NCI-H2227 treated with DMSO at 0.1 percent for 48 hours (cell line): ENCODE data around the gene CDH12.
A peak's percentile ranks its signal among the peaks of the same experiment; 100 is the strongest.

Experiments
- DNase-seq: peaks from one replicate; lab custom pipeline; 2025; lab: John Stamatoyannopoulos, UW

Gene CDH12

GRCh38 chr5:21820527-21820926 lies 1032.6 kb downstream of the CDH12 start:
- no peak for DNase-seq

GRCh38 chr5:21818370-21818720 lies 1034.8 kb downstream of the CDH12 start:
- no peak for DNase-seq

GRCh38 chr5:21817668-21818369 lies 1035.3 kb downstream of the CDH12 start:
- DNase-seq = peak; percentile 39

DNA sequence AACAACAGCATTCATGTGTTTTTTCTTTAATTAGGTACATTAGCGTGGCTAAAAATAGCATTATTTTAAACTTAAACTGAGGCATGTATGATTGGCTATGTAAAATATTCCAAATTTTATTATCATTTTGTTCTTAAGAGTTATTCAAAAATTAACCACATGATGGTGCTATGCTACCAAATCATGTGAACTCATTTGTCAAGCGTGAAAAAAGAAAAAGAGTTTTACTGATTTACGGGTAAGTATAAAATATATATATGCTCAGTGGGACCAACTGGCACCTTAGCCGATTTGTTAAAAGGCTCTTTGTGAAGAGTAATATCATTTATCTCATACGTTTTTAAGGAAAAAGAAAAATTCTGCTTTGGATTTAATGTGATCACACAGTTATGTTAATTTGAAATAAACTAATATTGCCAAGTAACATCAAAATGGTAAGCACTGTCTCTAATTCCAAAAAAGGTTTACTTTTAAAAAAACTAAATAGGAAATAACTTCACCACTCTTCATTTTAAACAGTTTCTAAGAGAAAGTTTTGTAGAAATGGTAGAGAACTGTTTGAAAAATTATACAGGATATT lies 1042.3 kb downstream of the CDH12 start:
- DNase-seq = peak; percentile 18

DNA sequence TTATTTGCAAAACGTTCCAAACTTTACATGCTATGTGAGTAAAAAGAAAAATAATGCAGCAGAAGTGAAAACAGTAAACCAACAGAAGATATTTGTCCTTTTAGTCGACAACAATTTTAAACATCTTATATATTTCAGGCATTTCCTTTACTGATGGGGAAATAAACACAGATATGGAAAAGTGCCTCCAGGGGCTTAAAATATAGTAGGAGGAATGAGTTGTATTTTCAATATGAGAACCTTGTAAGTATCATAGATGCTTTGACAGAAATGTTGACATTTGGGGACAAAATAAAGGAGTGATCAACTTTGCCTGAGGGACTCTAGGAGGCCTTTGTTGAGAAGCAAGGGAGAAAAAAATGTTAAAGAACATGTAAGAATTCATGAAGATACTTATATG lies 1043.5 kb downstream of the CDH12 start:
- DNase-seq = no peak

DNA sequence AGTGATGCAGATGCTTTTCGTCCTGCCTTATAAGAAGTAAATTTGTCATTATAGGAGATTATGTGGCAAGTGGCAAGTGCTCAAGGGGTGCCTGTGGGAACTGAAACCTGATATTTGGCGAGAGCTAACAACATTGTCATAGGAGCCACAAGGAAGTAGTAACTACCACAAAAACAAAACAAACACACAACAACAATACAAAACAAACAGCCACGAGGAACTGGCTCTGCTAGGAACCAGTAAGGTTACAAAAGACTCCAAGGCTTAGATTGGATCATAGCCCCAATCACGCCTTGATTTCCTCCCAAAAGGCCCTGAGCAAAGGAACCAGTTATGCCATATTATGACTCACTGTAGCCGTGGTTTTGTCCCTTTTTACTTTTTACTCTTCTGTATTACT lies 1045.2 kb downstream of the CDH12 start:
- DNase-seq = no peak

DNA sequence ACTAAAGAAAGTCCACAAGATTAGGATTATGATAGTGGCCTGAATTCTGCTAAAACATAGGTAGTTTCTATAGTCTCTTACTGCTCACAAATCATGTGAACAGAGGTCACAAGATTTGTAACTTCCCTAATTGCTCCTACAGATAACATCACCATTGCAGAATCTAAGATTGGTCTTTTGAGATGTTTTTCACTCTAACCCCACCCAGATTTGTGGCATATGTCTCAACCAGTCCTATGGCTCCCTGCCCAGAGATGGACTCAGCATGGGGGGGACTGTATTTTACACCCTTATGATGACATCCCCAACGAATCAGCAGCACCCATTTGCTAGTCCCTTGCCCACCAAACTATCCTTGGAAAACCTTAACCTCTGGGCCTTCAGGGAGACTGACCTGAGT lies 1046.2 kb downstream of the CDH12 start:
- no peak for DNase-seq

DNA sequence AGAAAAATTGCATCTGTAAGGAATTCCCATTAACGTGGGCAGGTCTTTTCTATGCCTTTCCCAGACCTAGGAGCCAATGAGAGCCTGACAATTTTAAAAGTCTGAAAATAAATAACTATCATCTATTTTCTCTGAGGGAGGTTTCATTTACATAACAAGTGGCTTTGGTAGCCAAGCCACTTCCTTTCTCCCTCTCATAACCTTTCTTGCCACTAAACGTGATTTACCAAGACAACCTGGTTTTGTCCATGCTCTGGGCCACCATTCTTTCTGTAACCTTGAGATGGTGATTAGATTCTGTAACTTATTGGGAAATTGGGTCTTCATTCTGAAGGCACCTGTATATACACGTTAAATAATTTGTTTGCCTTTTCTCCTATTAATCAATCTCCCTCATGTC lies 1046.9 kb downstream of the CDH12 start:
- no peak for DNase-seq

- peak; percentile 47 for DNase-seq
Measured at GRCh38 chr5:21802869-21803490, 1050.2 kb downstream of the CDH12 start.

- no peak for DNase-seq
Measured at GRCh38 chr5:21802100-21802499, 1051.0 kb downstream of the CDH12 start.

DNA sequence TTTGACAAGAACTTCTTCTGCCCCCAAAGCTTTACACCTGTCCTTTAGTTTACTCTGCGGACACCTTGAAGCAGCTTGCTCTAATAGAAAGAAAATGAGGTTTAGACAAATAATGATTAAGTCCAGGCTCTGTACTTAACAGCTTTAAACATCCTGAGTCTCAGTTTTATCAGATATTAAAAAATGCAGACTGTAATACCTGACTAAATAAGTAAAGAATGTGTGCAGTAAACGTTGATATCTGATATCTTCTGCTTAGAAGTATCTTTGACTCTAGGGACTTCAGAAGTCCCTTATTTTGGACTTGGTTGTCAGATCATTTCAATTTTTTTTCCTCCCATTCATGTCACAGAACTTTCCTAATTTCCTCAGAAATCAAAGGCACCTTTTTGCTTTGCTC lies 1060.4 kb downstream of the CDH12 start:
- DNase-seq = no peak

DNA sequence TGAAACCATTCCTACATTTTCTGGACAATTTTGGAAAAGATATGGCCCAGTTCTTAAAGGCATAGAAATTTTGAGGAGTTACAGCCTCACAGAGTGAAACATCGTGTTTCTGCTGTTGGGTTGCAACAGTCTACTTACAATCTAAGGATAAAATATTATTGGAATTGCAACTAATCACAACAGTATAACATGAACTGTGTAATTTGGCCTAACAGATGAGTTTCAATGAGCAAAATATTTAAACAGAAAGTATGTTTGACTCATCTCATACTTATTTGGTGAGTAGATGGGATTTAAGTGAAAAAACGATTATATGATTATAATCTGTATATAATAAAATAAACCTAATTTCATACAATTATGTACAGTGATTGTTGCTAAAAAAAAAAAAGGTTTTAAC lies 1061.8 kb downstream of the CDH12 start:
- no peak for DNase-seq

- no peak for DNase-seq
Measured at GRCh38 chr5:21784487-21784886, 1068.7 kb downstream of the CDH12 start.

GRCh38 chr5:21783074-21783679 lies 1070.0 kb downstream of the CDH12 start:
- DNase-seq = no peak

DNA sequence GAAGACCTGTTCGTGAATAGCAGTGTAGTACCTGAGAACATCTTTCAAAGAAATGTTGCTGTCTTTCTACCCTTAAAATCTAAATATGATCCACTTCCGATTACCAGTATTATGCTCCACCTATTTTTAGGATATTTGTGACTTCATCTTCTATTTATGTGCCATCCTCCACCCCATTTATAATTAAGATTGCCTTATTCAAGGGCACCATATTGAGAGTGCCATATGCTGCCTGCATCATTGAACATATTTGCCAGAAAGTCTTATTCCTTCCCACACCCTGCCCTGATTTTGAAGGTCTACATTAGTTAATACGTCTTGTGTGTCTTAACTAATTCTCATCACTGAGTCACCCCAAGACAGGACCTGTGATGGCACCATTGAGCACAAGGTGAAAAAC lies 1076.7 kb downstream of the CDH12 start:
- no peak for DNase-seq

GRCh38 chr5:21774801-21775200 lies 1078.3 kb downstream of the CDH12 start:
- no peak for DNase-seq

GRCh38 chr5:21774281-21774680 lies 1078.9 kb downstream of the CDH12 start:
- no peak for DNase-seq

DNA sequence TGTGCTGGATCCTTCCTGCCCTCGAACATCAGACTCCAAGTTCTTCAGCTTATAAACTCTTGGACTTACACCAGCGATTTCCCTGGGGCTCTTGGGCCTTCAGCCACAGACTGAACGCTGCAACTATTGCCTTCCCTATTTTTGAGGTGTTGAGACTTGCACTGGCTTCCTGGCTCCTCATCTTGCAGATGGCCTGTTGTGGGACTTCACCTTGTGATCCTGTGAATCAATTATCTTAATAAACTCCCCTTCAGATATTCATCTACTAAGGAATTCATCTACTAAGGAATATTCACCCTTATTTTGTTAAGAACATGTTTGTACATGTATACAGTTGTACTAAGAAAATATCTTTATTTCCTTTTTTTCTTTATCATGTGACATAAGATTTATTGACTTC lies 1079.7 kb downstream of the CDH12 start:
- DNase-seq = no peak

DNA sequence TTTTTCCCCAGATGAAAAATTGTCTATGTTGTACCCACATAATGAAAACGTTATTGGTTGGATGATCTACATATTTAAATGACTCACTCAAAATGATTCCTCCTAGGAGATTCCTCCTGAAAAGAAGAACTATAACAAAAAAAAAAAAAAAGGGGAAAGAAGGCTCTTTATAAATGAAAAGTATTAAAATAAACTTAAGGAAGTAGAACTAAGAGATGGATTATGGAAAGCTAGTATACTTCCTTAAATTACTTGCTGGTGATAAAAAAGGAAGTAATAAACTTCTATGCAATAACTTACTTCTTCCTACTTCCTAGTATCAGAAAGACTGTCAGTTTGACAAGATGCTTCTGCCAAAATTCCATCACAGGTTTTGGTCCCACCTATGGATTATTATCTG lies 1087.7 kb downstream of the CDH12 start:
- no peak for DNase-seq

- no peak for DNase-seq
Measured at GRCh38 chr5:21739096-21739495, 1114.0 kb downstream of the CDH12 start.

DNA sequence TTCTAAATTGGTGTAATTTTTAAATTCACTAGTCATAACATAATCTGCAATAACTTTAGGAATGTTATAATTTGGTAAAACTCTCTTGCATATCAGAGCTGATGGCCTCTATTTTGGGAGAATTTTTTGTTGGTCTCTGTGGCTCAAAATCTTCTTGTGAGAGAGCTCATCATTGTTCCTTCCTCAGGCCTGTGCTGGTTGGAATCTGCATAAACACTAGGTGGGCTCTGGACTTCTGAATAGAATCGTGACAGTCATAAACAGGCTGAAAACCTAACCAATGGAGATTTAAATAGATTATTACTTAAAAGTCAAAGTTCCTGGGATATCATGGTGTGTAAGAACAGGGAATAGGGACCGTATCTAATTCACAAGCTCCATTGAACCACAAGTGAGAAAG lies 1129.6 kb downstream of the CDH12 start:
- no peak for DNase-seq

DNA sequence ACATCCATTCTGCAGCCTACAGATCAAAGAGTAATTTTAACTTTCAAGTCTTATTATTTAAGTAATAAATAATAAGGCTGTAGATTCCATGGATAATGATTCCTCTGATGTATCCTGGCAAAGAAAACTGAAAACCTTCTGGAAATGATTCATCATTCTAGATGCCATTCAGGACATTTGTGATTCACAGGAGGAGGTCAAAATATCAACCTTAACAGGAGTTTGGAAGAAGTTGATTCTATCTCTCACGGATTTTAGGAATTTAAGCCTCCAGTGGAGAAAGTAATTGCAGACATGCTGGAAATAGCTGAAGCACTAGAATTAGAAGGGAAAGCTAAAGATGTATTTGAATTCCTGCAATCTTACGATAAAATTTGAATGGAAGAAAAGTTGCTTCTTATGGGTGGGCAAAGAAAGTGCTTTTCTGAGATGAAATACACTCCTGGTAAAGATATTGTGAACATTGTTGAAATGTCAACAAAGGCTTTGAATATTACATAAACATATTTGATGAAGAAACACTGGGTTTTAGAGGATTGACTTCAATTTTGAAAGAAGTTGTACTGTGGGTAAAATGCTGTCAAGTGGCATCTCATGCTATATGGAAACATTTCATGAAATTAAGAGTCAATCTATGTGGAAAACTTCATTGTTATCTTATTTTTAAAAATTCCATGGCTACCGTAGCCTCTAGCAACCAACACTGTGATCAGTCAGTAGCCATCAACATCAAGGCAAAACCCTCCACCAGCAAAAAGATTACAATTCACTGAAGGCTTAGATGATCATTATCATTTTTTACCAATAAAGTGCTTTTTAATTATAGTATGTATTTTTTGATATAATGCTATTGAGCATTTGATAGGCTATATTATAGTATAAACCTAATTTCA lies 1141.0 kb downstream of the CDH12 start:
- DNase-seq = no peak
